ENCODE results near the gene CLBA1.

DNA sequence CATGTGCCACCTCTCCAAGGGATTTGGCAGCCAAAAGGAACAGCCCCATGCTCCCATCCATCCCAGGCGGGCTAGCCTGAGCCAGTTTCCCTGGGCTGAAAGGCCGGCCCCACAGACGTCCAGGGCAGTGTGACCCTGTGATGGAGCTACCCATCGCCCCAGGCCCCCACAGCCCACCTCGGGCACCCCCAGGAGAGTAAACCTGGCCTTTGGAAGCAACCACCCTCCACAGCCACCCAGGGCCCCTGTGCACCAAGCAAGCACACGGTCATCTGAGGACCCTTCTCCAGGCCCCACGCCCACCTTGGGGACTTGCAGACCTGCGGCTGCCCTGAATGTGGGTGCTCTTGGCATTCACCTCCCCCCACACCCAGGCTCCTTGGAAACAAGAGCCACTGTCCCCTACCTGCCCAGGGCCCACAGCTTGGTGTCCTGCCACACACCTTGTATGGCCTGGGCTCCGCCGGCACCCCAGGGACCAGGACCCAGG is 15.8 kb upstream of the CLBA1 start:
- TF ChIP-seq CTCF (conservative IDR thresholded peaks at IDR 0.05; ENCODE audit: low read length) (no peak), EZH2phosphoT487 (IDR thresholded peaks at IDR 0.05; ENCODE audit: borderline replicate concordance) (no peak)

Data from Loucy (cell line).